A673 (cell line): ENCODE data around the gene HOXB8. TPM values are rescaled to one million over a fixed set of nuclear protein-coding genes. Genes with fewer than 3 reads are reported as not detected.

Experiments
- BruUV-seq: library from RNA; stranded (reverse); fragments of 400-500 nt; replicated peaks from 2 replicates; lab custom pipeline; 2021; lab: Mats Ljungman, UMichigan
- CTCF ChIA-PET: fragments of 300-600 bp; sonication (Branson Sonifier 250); formaldehyde crosslinking; loops from one replicate; lab custom pipeline; 2022; ENCODE audit warnings: antibody characterized with exemption; lab: Charles Lee
- POLR2A ChIA-PET: fragments of 300-600 bp; sonication (Branson Sonifier 250); formaldehyde crosslinking; loops from one replicate; lab custom pipeline; 2022; ENCODE audit warnings: antibody characterized with exemption; ENCODE audit not compliant: low non-redundant PET; lab: Charles Lee
- DNase-seq: peaks from one replicate; pipeline ENCODE4 v3.0.0-alpha.2; 2015; ENCODE audit warnings: low spot score
- H3K27ac ChIP-seq: fragments of 200-600 bp; sonication (generic); 2 replicates; pipeline ENCODE4 v1.5.1; 2016; ENCODE audit warnings: mixed run types, low read depth, mild to moderate bottlenecking, mixed read lengths, antibody characterized with exemption, low read length; ENCODE audit not compliant: poor library complexity, severe bottlenecking
- H3K27me3 ChIP-seq: fragments of 200-600 bp; sonication (generic); replicated peaks from 2 replicates; pipeline ENCODE4 v1.6.1; 2017; ENCODE audit warnings: mixed run types, low read depth, mild to moderate bottlenecking, mixed read lengths, antibody characterized with exemption, low read length; ENCODE audit not compliant: insufficient read depth, poor library complexity
- H3K36me3 ChIP-seq: fragments of 200-600 bp; sonication (generic); 2 replicates; pipeline ENCODE4 v1.6.1; 2016; ENCODE audit warnings: mixed run types, mild to moderate bottlenecking, mixed read lengths, antibody characterized with exemption, low read length; ENCODE audit not compliant: insufficient read depth, poor library complexity, severe bottlenecking
- H3K4me1 ChIP-seq: fragments of 200-600 bp; sonication (generic); 2 replicates; pipeline ENCODE4 v1.6.1; 2017; ENCODE audit warnings: mixed run types, mild to moderate bottlenecking, mixed read lengths, antibody characterized with exemption, low read length; ENCODE audit not compliant: insufficient read depth, poor library complexity, severe bottlenecking
- H3K4me3 ChIP-seq: fragments of 200-600 bp; sonication (generic); 2 replicates; pipeline ENCODE4 v1.5.1; 2016; ENCODE audit warnings: low read depth, mixed run types, mild to moderate bottlenecking, mixed read lengths, low read length; ENCODE audit not compliant: poor library complexity, severe bottlenecking
- H3K9me3 ChIP-seq: fragments of 200-600 bp; sonication (generic); 2 replicates; pipeline ENCODE4 v1.6.1; 2016; ENCODE audit warnings: mixed run types, low read depth, mild to moderate bottlenecking, mixed read lengths, antibody characterized with exemption, low read length; ENCODE audit not compliant: poor library complexity, severe bottlenecking
- EZH2 ChIP-seq: fragments of 200-600 bp; sonication (generic); IDR thresholded peaks from 2 replicates; pipeline ENCODE4 v1.6.1; 2017; ENCODE audit warnings: borderline replicate concordance, low read depth, mild to moderate bottlenecking, mixed read lengths, antibody characterized with exemption, low read length; ENCODE audit not compliant: poor library complexity, severe bottlenecking
- intact Hi-C: fragments of 100-400 bp; cut with micrococcal nuclease; formaldehyde crosslinking; loops from one replicate; pipeline ENCODE4 v1.10.0; 2022; ENCODE audit not compliant: unreplicated experiment
- total RNA-seq: library from RNA; stranded (reverse); gene quantifications from 2 replicates; pipeline ENCODE4 v1.2.3, GENCODE V29; 2021
- TF ChIP-seq, protein P1 (sequence below): fragments of 300-800, 200-600 bp; sonication (generic); conservative IDR thresholded peaks from 2 replicates; pipeline ENCODE4 v1.5.1; 2017; ENCODE audit warnings: low read depth, mild to moderate bottlenecking, antibody characterized with exemption, low read length, moderate library complexity, mixed read lengths

The HOXB8 gene
- total RNA-seq, 1 experiment from 2014 or later = 13.1 TPM

DNA sequence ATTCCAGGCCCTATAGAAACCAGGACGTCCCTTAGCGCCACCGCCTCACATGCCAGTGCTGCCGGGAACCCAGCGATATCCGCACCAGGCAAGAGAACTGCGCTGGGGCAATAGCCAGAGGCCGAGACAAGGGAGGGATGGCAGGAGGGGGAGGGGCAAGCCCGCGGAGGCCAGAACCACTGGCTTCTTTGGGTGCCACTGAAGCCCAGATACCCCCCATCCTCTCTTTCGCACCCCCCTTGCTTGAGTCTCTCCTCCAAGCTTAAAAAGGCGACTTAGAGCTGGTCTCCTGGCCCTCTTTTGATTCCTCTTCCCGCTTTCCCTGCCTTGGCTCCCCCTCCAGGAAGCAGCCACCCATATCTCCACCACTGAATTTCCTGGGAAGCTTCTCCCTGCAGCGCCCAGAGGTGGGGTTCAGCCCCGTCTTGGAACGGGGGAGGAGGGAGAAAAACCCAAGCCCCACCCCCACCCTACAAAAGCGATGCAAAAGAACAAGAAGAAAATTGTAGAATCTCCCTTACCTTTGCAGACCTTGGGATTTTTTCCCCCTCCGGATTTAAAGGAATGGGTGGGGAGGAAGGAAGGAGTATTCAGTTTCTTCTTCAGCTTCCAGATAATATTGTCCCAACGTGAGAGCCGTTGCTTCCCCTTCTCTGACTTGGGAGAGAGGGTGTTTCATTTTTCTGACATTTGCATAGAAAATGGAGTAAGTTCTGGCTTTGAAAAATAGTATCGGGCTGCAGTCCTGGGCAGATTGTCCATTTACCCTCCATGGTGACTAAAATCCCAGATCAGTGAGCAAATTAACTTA, 10.9 kb downstream of the HOXB8 start:
- Histone ChIP-seq H3K4me1 (peaks cover 32% of the 10 kb centered on the region), H3K27me3 (no peaks in the 10 kb centered on the region), H3K4me3 (peak overlapping the region; percentile 67), H3K36me3 (peaks cover 6% of the 10 kb centered on the region), H3K9me3 (no peaks in the 10 kb centered on the region), H3K27ac (peak overlapping the region; percentile 79)
- intact Hi-C loops = no loop called here
- no TSS peak for BruUV-seq
- DNase-seq = peak; percentile 88
- POLR2A ChIA-PET = interaction anchor here (0.6 kb wide), 1 partner anchor 114 kb away, joined by 4 read pairs; no protein-coding TSS in a partner anchor
- TF ChIP-seq, protein P1, sequence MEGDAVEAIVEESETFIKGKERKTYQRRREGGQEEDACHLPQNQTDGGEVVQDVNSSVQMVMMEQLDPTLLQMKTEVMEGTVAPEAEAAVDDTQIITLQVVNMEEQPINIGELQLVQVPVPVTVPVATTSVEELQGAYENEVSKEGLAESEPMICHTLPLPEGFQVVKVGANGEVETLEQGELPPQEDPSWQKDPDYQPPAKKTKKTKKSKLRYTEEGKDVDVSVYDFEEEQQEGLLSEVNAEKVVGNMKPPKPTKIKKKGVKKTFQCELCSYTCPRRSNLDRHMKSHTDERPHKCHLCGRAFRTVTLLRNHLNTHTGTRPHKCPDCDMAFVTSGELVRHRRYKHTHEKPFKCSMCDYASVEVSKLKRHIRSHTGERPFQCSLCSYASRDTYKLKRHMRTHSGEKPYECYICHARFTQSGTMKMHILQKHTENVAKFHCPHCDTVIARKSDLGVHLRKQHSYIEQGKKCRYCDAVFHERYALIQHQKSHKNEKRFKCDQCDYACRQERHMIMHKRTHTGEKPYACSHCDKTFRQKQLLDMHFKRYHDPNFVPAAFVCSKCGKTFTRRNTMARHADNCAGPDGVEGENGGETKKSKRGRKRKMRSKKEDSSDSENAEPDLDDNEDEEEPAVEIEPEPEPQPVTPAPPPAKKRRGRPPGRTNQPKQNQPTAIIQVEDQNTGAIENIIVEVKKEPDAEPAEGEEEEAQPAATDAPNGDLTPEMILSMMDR = peak; percentile 21
- no peak for TF ChIP-seq EZH2
- CTCF ChIA-PET = interaction anchor here (0.6 kb wide), 2 partner anchors 13 to 529 kb away, joined by 3 read pairs; no protein-coding TSS in a partner anchor

DNA sequence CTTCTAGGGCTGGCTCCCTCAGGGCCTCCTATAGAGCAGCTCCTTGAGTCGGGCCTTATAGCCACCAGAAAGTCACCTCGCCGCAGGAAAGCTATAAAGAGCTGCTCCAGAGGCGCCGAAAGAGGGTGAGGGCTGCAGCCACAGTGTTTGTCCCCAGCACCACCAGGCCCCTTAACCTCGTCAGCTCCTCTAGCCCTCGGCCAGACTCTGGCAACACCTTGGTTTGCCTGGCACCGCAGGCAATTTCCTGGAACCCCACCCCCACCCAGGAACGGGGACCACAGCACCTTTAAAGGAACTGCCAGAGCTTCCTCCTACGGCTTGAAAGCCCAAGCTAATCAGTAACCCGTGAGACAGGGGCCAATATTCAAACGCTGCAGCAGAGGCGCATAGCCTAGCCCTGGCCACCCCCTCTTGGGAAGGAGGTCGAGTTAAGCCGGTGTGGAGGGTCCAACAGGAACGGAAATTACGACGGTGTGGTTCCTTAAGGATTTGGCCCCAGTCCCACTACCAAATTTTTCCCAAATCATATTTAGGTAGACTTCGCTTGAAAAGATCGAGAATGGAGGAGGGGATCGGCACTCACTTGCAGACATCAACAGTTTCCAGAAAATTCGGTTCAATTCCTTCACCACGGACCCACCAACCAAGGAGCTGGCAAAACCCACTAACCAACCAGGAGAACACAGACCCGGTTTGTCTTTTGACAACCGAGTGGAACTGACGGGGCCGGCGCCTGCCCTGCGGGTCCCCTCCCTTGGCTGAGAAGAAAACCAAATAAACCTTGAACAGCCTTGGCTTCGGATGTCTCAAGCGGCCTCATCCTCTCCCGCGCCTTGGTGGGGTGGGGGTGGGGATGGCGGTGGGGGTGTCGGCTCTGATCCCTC, 13.3 kb downstream of the HOXB8 start:
- Histone ChIP-seq H3K4me1 (peaks cover 39% of the 10 kb centered on the region), H3K27me3 (no peaks in the 10 kb centered on the region), H3K4me3 (peak overlapping the region; percentile 67), H3K36me3 (peaks cover 2% of the 10 kb centered on the region), H3K9me3 (no peaks in the 10 kb centered on the region), H3K27ac (no peak overlapping the region)
- DNase-seq = no peak
- intact Hi-C loops = no loop called here
- ChIA-PET CTCF (interaction anchor here (1.0 kb wide), 1 partner anchor 17 kb away, joined by 3 read pairs; no protein-coding TSS in a partner anchor), POLR2A (no interaction called here)
- TF ChIP-seq, protein P1 = no peak
- no peak for TF ChIP-seq EZH2
- BruUV-seq = no TSS peak

DNA sequence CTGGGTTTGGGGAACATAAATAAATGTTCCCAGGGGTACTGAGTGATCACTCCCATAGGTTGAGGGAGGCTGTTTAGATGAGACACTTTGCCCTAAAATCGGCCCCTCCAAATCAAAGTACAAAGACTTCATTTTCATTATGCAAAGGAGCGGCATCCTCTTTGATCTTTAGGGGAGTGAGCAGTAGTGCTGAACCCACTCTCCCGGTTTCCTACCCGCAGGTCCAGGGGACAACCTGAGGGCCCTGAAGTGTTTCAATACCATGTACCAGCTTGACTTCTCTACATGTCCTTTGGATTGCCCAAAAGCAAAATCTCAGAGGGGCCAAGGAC, 13.9 kb downstream of the HOXB8 start:
- no TSS peak for BruUV-seq
- ChIA-PET POLR2A (no interaction called here), CTCF (interaction anchor here (1.0 kb wide), 1 partner anchor 17 kb away, joined by 3 read pairs; no protein-coding TSS in a partner anchor)
- Histone ChIP-seq H3K4me3 (no peak overlapping the region), H3K4me1 (peaks cover 41% of the 10 kb centered on the region), H3K27me3 (no peaks in the 10 kb centered on the region), H3K9me3 (no peaks in the 10 kb centered on the region), H3K27ac (no peak overlapping the region), H3K36me3 (no peaks in the 10 kb centered on the region)
- intact Hi-C loops = no loop called here
- no peak for DNase-seq
- TF ChIP-seq EZH2 = no peak
- TF ChIP-seq, protein P1 = no peak
